ENCODE results near the gene SLX9. TPM values are rescaled to one million over a fixed set of nuclear protein-coding genes. Genes with fewer than 3 reads are reported as not detected.

SLX9 gene
- polyA plus RNA-seq, 1 of the 3 experiments (the other 2 are of a cell fraction): 42.9 TPM

GRCh38 chr21:44892536-44893277, 47.1 kb upstream of the SLX9 start:
- CTCF ChIA-PET: interaction anchor here (1.1 to 5.5 kb wide), 16 partner anchors 12 to 248 kb away, joined by 3 to 39 read pairs (median 6); no protein-coding TSS in a partner anchor
- Histone ChIP-seq H3K4me2 (no peak overlapping the region), H3K27ac (ENCODE audit: low read depth in 2 of 2, low read length in 1 of 2) (no peak overlapping the region), H2AFZ (ENCODE audit: low read depth) (no peak overlapping the region), H3K4me1 (ENCODE audit: control insufficient read depth in 1 of 2, insufficient read depth in 2 of 2, low read depth in 1 of 2, low read length in 1 of 2) (peaks cover 0 to 5% of the 10 kb centered on the region in 2 experiments; a peak in 1 of 4 replicates), H3K79me2 (ENCODE audit: insufficient read depth) (no peaks in the 10 kb centered on the region), H3K27me3 (ENCODE audit: insufficient read depth) (peaks cover 5% of the 10 kb centered on the region; the same call in 1 of the 2 replicates), H4K20me1 (ENCODE audit: insufficient read depth) (no peaks in the 10 kb centered on the region), H3K9ac (no peak overlapping the region), H3K4me3 (ENCODE audit: low read depth in 2 of 2, low read length in 1 of 2) (peak overlapping the region in 1 of 2 experiments; percentile 50; a peak in 1 of 4 replicates), H3K36me3 (replicated peaks in 1 of 2; ENCODE audit: control insufficient read depth in 1 of 2, insufficient read depth in 2 of 2, low read length in 1 of 2) (no peaks in the 10 kb centered on the region), H3K9me3 (no peaks in the 10 kb centered on the region), H3K9me2 (no peaks in the 10 kb centered on the region), H3F3A (replicated peaks; ENCODE audit: insufficient read depth) (no peaks in the 10 kb centered on the region)
- WGBS (ENCODE audit: low lambda C conversion rate): 29% methylated on average over 11 of the region's 15 CpGs
- peak; percentile 86 for DNase-seq
- TF ChIP-seq ZBTB33 (IDR thresholded peaks at IDR 0.05; ENCODE audit: borderline replicate concordance, low read depth) (no peak), SIN3A (IDR thresholded peaks at IDR 0.05; ENCODE audit: borderline replicate concordance, low read depth, low read length) (no peak), RCOR1 (IDR thresholded peaks at IDR 0.05; ENCODE audit: low read length) (no peak), SMC3 (IDR thresholded peaks at IDR 0.05; ENCODE audit: low read depth, low read length) (peak; percentile 86), CTCF (IDR thresholded peaks at IDR 0.05) (peak; percentile 94), RAD21 (IDR thresholded peaks at IDR 0.05; ENCODE audit: low read length) (peak; percentile 70), MEF2A (IDR thresholded peaks at IDR 0.05; ENCODE audit: borderline replicate concordance, low read depth) (no peak), POLR2AphosphoS5 (IDR thresholded peaks at IDR 0.05; ENCODE audit: low read depth, low read length) (no peak), GATA2 (CRISPR knock-in tag; IDR thresholded peaks at IDR 0.05) (no peak), FOXJ3 (CRISPR knock-in tag; IDR thresholded peaks at IDR 0.05) (no peak)
- POLR2A ChIA-PET: interaction anchor here (0.6 kb wide), 1 partner anchor 9 kb away, joined by 7 read pairs; no protein-coding TSS in a partner anchor

- Histone ChIP-seq H3K4me3 (ENCODE audit: low read depth in 2 of 2, low read length in 1 of 2) (no peak overlapping the region), H3K4me2 (no peak overlapping the region), H3K27ac (ENCODE audit: low read depth in 2 of 2, low read length in 1 of 2) (no peak overlapping the region), H3K9me3 (no peaks in the 10 kb centered on the region), H3K4me1 (ENCODE audit: control insufficient read depth in 1 of 2, insufficient read depth in 2 of 2, low read depth in 1 of 2, low read length in 1 of 2) (peaks cover 0 to 5% of the 10 kb centered on the region in 2 experiments; a peak in 1 of 4 replicates), H3K9me2 (no peaks in the 10 kb centered on the region), H4K20me1 (ENCODE audit: insufficient read depth) (no peaks in the 10 kb centered on the region), H3K9ac (no peak overlapping the region), H2AFZ (ENCODE audit: low read depth) (no peak overlapping the region), H3K36me3 (replicated peaks in 1 of 2; ENCODE audit: control insufficient read depth in 1 of 2, insufficient read depth in 2 of 2, low read length in 1 of 2) (no peaks in the 10 kb centered on the region), H3K27me3 (ENCODE audit: insufficient read depth) (peaks cover 5% of the 10 kb centered on the region; the same call in 1 of the 2 replicates), H3F3A (replicated peaks; ENCODE audit: insufficient read depth) (no peaks in the 10 kb centered on the region), H3K79me2 (ENCODE audit: insufficient read depth) (no peaks in the 10 kb centered on the region)
- ChIA-PET POLR2A (no interaction called here), CTCF (interaction anchor here (1.1 to 5.5 kb wide), 13 partner anchors 12 to 247 kb away, joined by 3 to 39 read pairs (median 6); no protein-coding TSS in a partner anchor)
- WGBS (ENCODE audit: low lambda C conversion rate): no CpG with 5 or more reads among the region's 7 CpGs
- no peak for TF ChIP-seq TAF1 (IDR thresholded peaks at IDR 0.05; ENCODE audit: borderline replicate concordance, low read depth, low read length)
- no peak for TF ChIP-seq TEAD4 (IDR thresholded peaks at IDR 0.05; ENCODE audit: borderline replicate concordance, insufficient read depth)
- TF ChIP-seq RFX5 (IDR thresholded peaks at IDR 0.05; ENCODE audit: low read length): no peak
- TF ChIP-seq NFIC (IDR thresholded peaks at IDR 0.05; ENCODE audit: borderline replicate concordance): no peak
- DNase-seq: no peak
These were observed 46.6 kb upstream of the SLX9 start for GRCh38 chr21:44893278-44893556.

All from SK-N-SH (cell line).